Liver (tissue), 9 donors: ENCODE results near the gene CCDC192. TPM values are rescaled to one million over a fixed set of nuclear protein-coding genes. Genes with fewer than 3 reads are reported as not detected.

Experiments used
- DNase-seq: peaks from one replicate; pipeline ENCODE4 v3.0.0-alpha.2; 2017; ENCODE audit warnings: low spot score
- H3K27ac ChIP-seq, 2 donors: one replicate each; pipeline ENCODE4 v1.7.0; 2013; ENCODE audit warnings: inconsistent platforms in 2 of 2, low read length in 2 of 2, control low read depth in 1 of 2, low read depth in 1 of 2, mild to moderate bottlenecking in 1 of 2
- H3K27me3 ChIP-seq, 4 donors: one replicate each; pipeline versions ENCODE4 v1.6.1 to v1.7.0; 2013; ENCODE audit warnings: low read length in 3 of 4, inconsistent platforms in 1 of 4, mild to moderate bottlenecking in 1 of 4, moderate library complexity in 1 of 4; ENCODE audit not compliant: control insufficient read depth in 4 of 4, insufficient read depth in 4 of 4
- H3K36me3 ChIP-seq, 4 donors: one replicate each; pipeline versions ENCODE4 v1.6.1 to v1.7.0; 2013; ENCODE audit warnings: low read length in 3 of 4, mild to moderate bottlenecking in 3 of 4, low read depth in 1 of 4, moderate library complexity in 1 of 4; ENCODE audit not compliant: control insufficient read depth in 4 of 4, insufficient read depth in 3 of 4
- H3K4me1 ChIP-seq, 4 donors: one replicate each; pipeline versions ENCODE4 v1.6.1 to v1.7.0; 2013; ENCODE audit warnings: low read length in 3 of 4, mild to moderate bottlenecking in 3 of 4, moderate library complexity in 1 of 4; ENCODE audit not compliant: control insufficient read depth in 4 of 4, insufficient read depth in 4 of 4
- H3K4me3 ChIP-seq, 3 donors: one replicate each; pipeline versions ENCODE4 v1.6.1 to v1.7.0; 2013; ENCODE audit warnings: low read length in 3 of 3, control low read depth in 1 of 3, low read depth in 1 of 3, mild to moderate bottlenecking in 1 of 3
- H3K9ac ChIP-seq, 2 donors: one replicate each; pipeline ENCODE4 v1.7.0; 2013; ENCODE audit warnings: low read length in 2 of 2, mild to moderate bottlenecking in 2 of 2, moderate library complexity in 2 of 2, control low read depth in 1 of 2, low read depth in 1 of 2
- H3K9me3 ChIP-seq, 4 donors: one replicate each; pipeline versions ENCODE4 v1.6.1 to v1.7.0; 2013; ENCODE audit warnings: low read length in 3 of 4; ENCODE audit not compliant: control insufficient read depth in 4 of 4
- ATF3 ChIP-seq: IDR thresholded peaks from 2 replicates; pipeline ENCODE4 v1.6.1; 2016; ENCODE audit warnings: antibody characterized with exemption
- CTCF ChIP-seq: fragments of 150-350 bp; IDR thresholded peaks from 2 replicates; pipeline ENCODE4 v1.5.1; 2017; ENCODE audit warnings: improper control_type of control experiment, low read depth, low read length; ENCODE audit not compliant: missing input control
- FOXA1 ChIP-seq: IDR thresholded peaks from 2 replicates; pipeline ENCODE4 v1.6.1; 2016; ENCODE audit warnings: antibody characterized with exemption
- HNF4A ChIP-seq, 2 donors: conservative IDR thresholded peaks; 2 replicates each; pipeline ENCODE4 v1.6.1; 2016; ENCODE audit warnings: antibody characterized with exemption in 2 of 2, mild to moderate bottlenecking in 2 of 2
- HNF4G ChIP-seq: IDR thresholded peaks from 2 replicates; pipeline ENCODE4 v1.6.1; 2016; ENCODE audit warnings: antibody characterized with exemption
- JUND ChIP-seq, 2 donors: IDR thresholded peaks; 2 replicates each; pipeline ENCODE4 v1.6.1; 2016; ENCODE audit warnings: antibody characterized with exemption in 2 of 2
- MAX ChIP-seq: IDR thresholded peaks from 2 replicates; pipeline ENCODE4 v1.6.1; 2016; ENCODE audit warnings: antibody characterized with exemption
- REST ChIP-seq: IDR thresholded peaks from 2 replicates; pipeline ENCODE4 v1.6.1; 2016; ENCODE audit warnings: antibody characterized with exemption, mild to moderate bottlenecking
- TAF1 ChIP-seq: conservative IDR thresholded peaks from 2 replicates; pipeline ENCODE4 v1.6.1; 2016; ENCODE audit warnings: antibody characterized with exemption, mild to moderate bottlenecking
- YY1 ChIP-seq: IDR thresholded peaks from 2 replicates; pipeline ENCODE4 v1.6.1; 2016; ENCODE audit warnings: antibody characterized with exemption, mild to moderate bottlenecking
- ZBTB33 ChIP-seq: IDR thresholded peaks from 2 replicates; pipeline ENCODE4 v1.6.1; 2016; ENCODE audit warnings: antibody characterized with exemption
- WGBS: extraction: QIAGEN DNeasy Blood & Tissue Kit; methylation state at CpG from one replicate; pipeline ENCODE4 v1.1.7; 2013; 5-methylcytosine and 5-hydroxymethylcytosine counted together
- polyA plus RNA-seq, 2 donors: library from polyadenylated mRNA; stranded (reverse) in 1 of 2; unstranded in 1 of 2; fragments of 200-250 nt in 1 of 2; fragments of >200 nt in 1 of 2; fragmentation: Nextera tagmentation in 1 of 2; extraction: Ambion mirVana in 1 of 2; gene quantifications; one replicate each; pipeline versions ENCODE4 v1.2.1 to v1.2.3, GENCODE V29; 2013 to 2015
- total RNA-seq, 2 donors: library from RNA; depleted of rRNA; stranded (reverse); fragments of >200 nt; gene quantifications; one replicate each; pipeline ENCODE4 v1.2.3, GENCODE V29; 2014
- donor health status: healthy.
- donor health status: healthy.
- donor health status: healthy.
- donor health status: healthy.
- donor health status: healthy.

Gene CCDC192
- total and polyA plus RNA-seq, 4 donors: not detected

GRCh38 chr5:127894461-127894860, 191.3 kb downstream of the CCDC192 start:
- Histone ChIP-seq H3K36me3 (no peaks in the 10 kb centered on the region), H3K27ac (no peak overlapping the region), H3K27me3 (no peaks in the 10 kb centered on the region), H3K4me1 (no peaks in the 10 kb centered on the region), H3K4me3 (no peak overlapping the region), H3K9ac (no peak overlapping the region), H3K9me3 (no peaks in the 10 kb centered on the region)
- no peak for TF ChIP-seq HNF4A (conservative IDR thresholded peaks at IDR 0.05)
- no peak for TF ChIP-seq FOXA1
- TF ChIP-seq MAX: no peak
- no peak for TF ChIP-seq CTCF
- TF ChIP-seq JUND (IDR thresholded peaks at IDR 0.05): no peak
- no peak for TF ChIP-seq ATF3
- no peak for TF ChIP-seq HNF4G
- no peak for TF ChIP-seq TAF1
- WGBS: 92% methylated on average over 5 of the region's 5 CpGs
- no peak for DNase-seq

- WGBS: 87% methylated on average over 4 of the region's 4 CpGs
- H3K4me1 ChIP-seq: no peaks in the 10 kb centered on the region
- H3K36me3 ChIP-seq: no peaks in the 10 kb centered on the region
- H3K27ac ChIP-seq: no peak overlapping the region
- TF ChIP-seq YY1: no peak
- no peak for TF ChIP-seq REST
- no peak for TF ChIP-seq ZBTB33
- no peak for TF ChIP-seq CTCF
- TF ChIP-seq MAX: no peak
- H3K27me3 ChIP-seq: no peaks in the 10 kb centered on the region
- no peak overlapping the region for H3K4me3 ChIP-seq
- no peak for DNase-seq
- no peaks in the 10 kb centered on the region for H3K9me3 ChIP-seq
- H3K9ac ChIP-seq: no peak overlapping the region
Observed at GRCh38 chr5:127898551-127899213, 195.5 kb downstream of the CCDC192 start.
